HEK293 (cell line): Measurements from ENCODE around the gene SMIM33.
"Not testable (repeated sequence)": the region's sequence is repeated elsewhere in the genome, so short reads cannot be mapped to it uniquely, and the experiment has no call there.

Experiments
- YY1 ChIP-seq: fragments of 450-650 bp; formaldehyde crosslinking; IDR thresholded peaks from 2 replicates; pipeline ENCODE4 v1.5.1; 2018; ENCODE audit warnings: missing biosample characterization, missing genetic modification characterization
- ZBTB17 ChIP-seq: fragments of 450-650 bp; formaldehyde crosslinking; IDR thresholded peaks from 2 replicates; pipeline ENCODE4 v1.5.1; 2016; ENCODE audit warnings: missing biosample characterization, missing genetic modification characterization
- ZBTB7A ChIP-seq: fragments of 450-650 bp; formaldehyde crosslinking; IDR thresholded peaks from 2 replicates; pipeline ENCODE4 v1.5.1; 2016; ENCODE audit warnings: low read depth, missing biosample characterization, missing genetic modification characterization
- ZNF175 ChIP-seq: fragments of 450-650 bp; formaldehyde crosslinking; IDR thresholded peaks from 2 replicates; pipeline ENCODE4 v1.5.1; 2016; ENCODE audit warnings: missing biosample characterization, missing genetic modification characterization
- ZNF18 ChIP-seq: fragments of 450-650 bp; formaldehyde crosslinking; IDR thresholded peaks from 2 replicates; pipeline ENCODE4 v1.5.1; 2016; ENCODE audit warnings: missing biosample characterization, missing genetic modification characterization
- ZNF324 ChIP-seq: fragments of 450-650 bp; formaldehyde crosslinking; IDR thresholded peaks from 2 replicates; pipeline ENCODE4 v1.5.1; 2016; ENCODE audit warnings: missing biosample characterization, missing genetic modification characterization
- ZNF366 ChIP-seq: fragments of 450-650 bp; formaldehyde crosslinking; conservative IDR thresholded peaks from 2 replicates; pipeline ENCODE4 v1.5.1; 2016; ENCODE audit warnings: missing biosample characterization, missing genetic modification characterization
- ZNF426 ChIP-seq: fragments of 450-650 bp; formaldehyde crosslinking; IDR thresholded peaks from 2 replicates; pipeline ENCODE4 v1.5.1; 2017; ENCODE audit warnings: missing biosample characterization, missing genetic modification characterization, mild to moderate bottlenecking, inconsistent platforms, moderate library complexity
- ZXDB ChIP-seq: fragments of 450-650 bp; formaldehyde crosslinking; IDR thresholded peaks from 2 replicates; pipeline ENCODE4 v1.5.1; 2016; ENCODE audit warnings: missing biosample characterization, missing genetic modification characterization
- TF ChIP-seq, protein P1 (sequence below): fragments of 450-650 bp; formaldehyde crosslinking; IDR thresholded peaks from 2 replicates; pipeline ENCODE4 v1.5.1; 2016; ENCODE audit warnings: missing biosample characterization, missing genetic modification characterization
- TF ChIP-seq, protein P2 (sequence below): fragments of 450-650 bp; formaldehyde crosslinking; optimal IDR thresholded peaks from 2 replicates; pipeline ENCODE3; 2016; ENCODE audit warnings: missing biosample characterization, mild to moderate bottlenecking, missing genetic modification characterization

DNA sequence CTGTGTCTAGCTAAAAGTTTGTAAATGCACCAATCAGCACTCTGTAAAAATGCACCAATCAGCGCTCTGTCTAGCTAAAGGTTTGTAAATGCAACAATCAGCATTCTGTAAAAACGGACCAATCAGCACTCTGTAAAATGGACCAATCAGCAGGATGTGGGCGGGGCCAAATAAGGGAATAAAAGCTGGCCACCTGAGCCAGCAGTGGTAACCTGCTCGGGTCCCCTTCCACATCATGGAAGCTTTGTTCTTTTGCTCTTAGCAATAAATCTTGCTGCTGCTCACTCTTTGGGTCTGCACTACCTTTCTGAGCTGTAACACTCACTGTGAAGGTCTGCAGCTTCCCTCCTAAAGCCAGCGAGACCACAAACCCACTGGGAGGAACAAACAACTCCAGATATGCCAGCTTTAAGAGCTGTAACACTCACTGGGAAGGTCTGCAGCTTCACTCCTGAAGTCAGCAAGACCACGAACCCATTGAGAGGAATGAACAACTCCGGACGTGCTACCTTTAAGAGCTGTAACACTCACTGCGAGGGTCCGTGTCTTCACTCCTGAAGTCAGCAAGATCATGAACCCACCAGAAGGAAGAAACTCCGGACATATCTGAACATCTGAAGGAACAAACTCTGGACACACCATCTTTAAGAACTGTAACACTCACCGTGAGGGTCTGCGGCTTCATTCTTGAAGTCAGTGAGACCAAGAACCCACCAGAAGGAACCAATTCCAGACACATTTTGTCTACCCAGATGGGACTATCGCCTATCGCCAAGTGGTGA lies 32.4 kb downstream of the SMIM33 start:
- TF ChIP-seq ZNF366; ZNF175; ZNF18; ZNF426 (tag by site-specific recombination); ZBTB7A (tag by site-specific recombination); YY1 (tag by site-specific recombination); ZXDB (tag by site-specific recombination); ZNF324 (tag by site-specific recombination); ZBTB17: not testable (repeated sequence)
- TF ChIP-seq, protein P1, sequence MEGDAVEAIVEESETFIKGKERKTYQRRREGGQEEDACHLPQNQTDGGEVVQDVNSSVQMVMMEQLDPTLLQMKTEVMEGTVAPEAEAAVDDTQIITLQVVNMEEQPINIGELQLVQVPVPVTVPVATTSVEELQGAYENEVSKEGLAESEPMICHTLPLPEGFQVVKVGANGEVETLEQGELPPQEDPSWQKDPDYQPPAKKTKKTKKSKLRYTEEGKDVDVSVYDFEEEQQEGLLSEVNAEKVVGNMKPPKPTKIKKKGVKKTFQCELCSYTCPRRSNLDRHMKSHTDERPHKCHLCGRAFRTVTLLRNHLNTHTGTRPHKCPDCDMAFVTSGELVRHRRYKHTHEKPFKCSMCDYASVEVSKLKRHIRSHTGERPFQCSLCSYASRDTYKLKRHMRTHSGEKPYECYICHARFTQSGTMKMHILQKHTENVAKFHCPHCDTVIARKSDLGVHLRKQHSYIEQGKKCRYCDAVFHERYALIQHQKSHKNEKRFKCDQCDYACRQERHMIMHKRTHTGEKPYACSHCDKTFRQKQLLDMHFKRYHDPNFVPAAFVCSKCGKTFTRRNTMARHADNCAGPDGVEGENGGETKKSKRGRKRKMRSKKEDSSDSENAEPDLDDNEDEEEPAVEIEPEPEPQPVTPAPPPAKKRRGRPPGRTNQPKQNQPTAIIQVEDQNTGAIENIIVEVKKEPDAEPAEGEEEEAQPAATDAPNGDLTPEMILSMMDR (tag by site-specific recombination): not testable (repeated sequence)
- TF ChIP-seq, protein P2, sequence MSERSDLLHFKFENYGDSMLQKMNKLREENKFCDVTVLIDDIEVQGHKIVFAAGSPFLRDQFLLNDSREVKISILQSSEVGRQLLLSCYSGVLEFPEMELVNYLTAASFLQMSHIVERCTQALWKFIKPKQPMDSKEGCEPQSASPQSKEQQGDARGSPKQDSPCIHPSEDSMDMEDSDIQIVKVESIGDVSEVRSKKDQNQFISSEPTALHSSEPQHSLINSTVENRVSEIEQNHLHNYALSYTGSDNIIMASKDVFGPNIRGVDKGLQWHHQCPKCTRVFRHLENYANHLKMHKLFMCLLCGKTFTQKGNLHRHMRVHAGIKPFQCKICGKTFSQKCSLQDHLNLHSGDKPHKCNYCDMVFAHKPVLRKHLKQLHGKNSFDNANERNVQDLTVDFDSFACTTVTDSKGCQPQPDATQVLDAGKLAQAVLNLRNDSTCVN: not testable (repeated sequence)
